Measurements from ENCODE around the gene PRTG. TPM values are rescaled to one million over a fixed set of nuclear protein-coding genes. Genes with fewer than 3 reads are reported as not detected.

The PRTG gene
- total RNA-seq, 1 experiment from 2014 or later = 3.6 TPM

DNA sequence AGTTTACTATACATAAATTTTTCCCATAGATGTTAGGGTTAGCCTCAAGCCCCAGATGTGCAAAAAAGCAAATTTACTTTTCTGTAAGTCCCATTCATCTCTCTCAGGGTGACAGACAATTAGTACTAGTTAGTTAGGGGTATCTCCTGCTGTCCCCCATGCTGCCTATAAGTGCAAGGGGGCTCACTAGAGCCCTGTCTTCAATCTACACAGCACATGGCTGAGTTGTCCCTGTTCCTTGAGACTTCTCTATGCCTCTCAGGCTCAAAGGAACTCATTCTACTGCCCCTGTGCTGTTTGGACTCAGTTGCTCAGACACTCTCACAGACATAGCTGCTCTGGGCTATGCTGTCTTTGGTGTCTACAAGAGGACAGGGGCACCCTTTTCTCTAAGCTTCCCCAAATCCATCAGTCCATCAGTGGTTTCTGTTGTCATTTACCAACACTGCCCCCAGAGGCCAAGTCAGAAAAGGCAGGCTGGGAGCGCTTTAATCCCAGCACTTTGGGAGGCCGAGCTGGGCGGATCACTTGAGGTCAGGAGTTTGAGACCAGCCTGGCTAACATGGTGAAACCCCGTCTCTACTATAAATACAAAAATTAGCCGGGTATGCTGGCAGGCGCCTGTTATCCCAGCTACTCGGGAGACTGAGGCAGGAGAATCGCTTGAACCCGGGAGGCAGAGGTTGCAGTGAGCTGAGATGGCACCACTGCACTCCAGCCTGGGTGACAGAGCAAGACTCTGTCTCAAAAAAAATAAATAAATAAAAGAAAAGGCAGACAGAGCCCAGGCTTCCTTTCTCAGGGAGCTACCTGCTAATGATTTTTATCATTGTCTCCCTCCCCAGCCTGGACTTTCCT is 31.4 kb upstream of the PRTG start:
- H3K9me3 Mint-ChIP-seq = no peaks in the 10 kb centered on the region
- H3K27me3 Mint-ChIP-seq (ENCODE audit: low read depth) = peaks cover 18% of the 10 kb centered on the region
- DNase-seq (ENCODE audit: low spot score) (peak; percentile 84), ATAC-seq (peak; percentile 89)
- TF ChIP-seq, protein P1, sequence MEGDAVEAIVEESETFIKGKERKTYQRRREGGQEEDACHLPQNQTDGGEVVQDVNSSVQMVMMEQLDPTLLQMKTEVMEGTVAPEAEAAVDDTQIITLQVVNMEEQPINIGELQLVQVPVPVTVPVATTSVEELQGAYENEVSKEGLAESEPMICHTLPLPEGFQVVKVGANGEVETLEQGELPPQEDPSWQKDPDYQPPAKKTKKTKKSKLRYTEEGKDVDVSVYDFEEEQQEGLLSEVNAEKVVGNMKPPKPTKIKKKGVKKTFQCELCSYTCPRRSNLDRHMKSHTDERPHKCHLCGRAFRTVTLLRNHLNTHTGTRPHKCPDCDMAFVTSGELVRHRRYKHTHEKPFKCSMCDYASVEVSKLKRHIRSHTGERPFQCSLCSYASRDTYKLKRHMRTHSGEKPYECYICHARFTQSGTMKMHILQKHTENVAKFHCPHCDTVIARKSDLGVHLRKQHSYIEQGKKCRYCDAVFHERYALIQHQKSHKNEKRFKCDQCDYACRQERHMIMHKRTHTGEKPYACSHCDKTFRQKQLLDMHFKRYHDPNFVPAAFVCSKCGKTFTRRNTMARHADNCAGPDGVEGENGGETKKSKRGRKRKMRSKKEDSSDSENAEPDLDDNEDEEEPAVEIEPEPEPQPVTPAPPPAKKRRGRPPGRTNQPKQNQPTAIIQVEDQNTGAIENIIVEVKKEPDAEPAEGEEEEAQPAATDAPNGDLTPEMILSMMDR (IDR thresholded peaks at IDR 0.05) = peak; percentile 83
- no peak for TF ChIP-seq ZNF263 (CRISPR knock-in tag; IDR thresholded peaks at IDR 0.05; ENCODE audit: low read depth)
- H3K4me1 Mint-ChIP-seq = peaks cover 13% of the 10 kb centered on the region
- no peak overlapping the region for H3K27ac Mint-ChIP-seq
- CTCF ChIA-PET = interaction anchor here (0.6 to 3.9 kb wide), 43 partner anchors 9 to 279 kb away, joined by 3 to 29 read pairs (median 6); no protein-coding TSS in a partner anchor
- no peak overlapping the region for H3K4me3 Mint-ChIP-seq
- POLR2A ChIA-PET = no interaction called here
- H3K36me3 Mint-ChIP-seq = no peaks in the 10 kb centered on the region

DNA sequence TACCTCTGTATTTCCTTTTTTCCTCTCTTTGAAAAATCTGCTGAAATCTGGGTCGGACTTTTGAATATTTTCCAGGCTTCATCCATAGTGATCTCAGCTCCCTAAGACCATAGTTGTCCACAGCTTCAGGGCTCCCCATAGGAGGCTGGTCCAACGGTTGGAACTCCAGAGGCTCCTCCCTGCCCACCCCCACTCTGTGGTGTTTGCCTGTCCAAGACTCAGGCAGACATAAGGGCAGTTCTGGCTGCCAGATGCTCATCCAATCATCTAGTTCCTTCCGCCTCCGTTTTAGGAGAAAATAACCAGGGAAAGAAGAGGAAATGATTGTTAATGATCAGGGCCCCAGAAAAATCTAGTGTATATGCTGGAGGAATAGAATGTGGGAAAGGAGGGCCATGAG is 27.9 kb upstream of the PRTG start:
- Mint-ChIP-seq H3K4me1 (peaks cover 13% of the 10 kb centered on the region), H3K9me3 (no peaks in the 10 kb centered on the region), H3K36me3 (no peaks in the 10 kb centered on the region), H3K4me3 (no peak overlapping the region), H3K27ac (no peak overlapping the region), H3K27me3 (ENCODE audit: low read depth) (no peaks in the 10 kb centered on the region)
- DNase-seq (ENCODE audit: low spot score) = no peak
- no peak for ATAC-seq
- POLR2A ChIA-PET = no interaction called here
- CTCF ChIA-PET = interaction anchor here (2.2 kb wide), 1 partner anchor 122 kb away, joined by 5 read pairs; no protein-coding TSS in a partner anchor
- TF ChIP-seq ZNF425 (CRISPR knock-in tag; conservative IDR thresholded peaks at IDR 0.05) (no peak), JUN (CRISPR knock-in tag; IDR thresholded peaks at IDR 0.05) (no peak), NFYB (CRISPR knock-in tag; conservative IDR thresholded peaks at IDR 0.05; ENCODE audit: low read depth) (no peak)
- TF ChIP-seq, protein P2, sequence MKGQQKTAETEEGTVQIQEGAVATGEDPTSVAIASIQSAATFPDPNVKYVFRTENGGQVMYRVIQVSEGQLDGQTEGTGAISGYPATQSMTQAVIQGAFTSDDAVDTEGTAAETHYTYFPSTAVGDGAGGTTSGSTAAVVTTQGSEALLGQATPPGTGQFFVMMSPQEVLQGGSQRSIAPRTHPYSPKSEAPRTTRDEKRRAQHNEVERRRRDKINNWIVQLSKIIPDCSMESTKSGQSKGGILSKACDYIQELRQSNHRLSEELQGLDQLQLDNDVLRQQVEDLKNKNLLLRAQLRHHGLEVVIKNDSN (CRISPR knock-in tag; IDR thresholded peaks at IDR 0.05) = no peak

- Mint-ChIP-seq H3K4me1 (peaks cover 8% of the 10 kb centered on the region), H3K36me3 (no peaks in the 10 kb centered on the region), H3K9me3 (no peaks in the 10 kb centered on the region), H3K27me3 (ENCODE audit: low read depth) (no peaks in the 10 kb centered on the region), H3K27ac (no peak overlapping the region), H3K4me3 (no peak overlapping the region)
- ChIA-PET CTCF (no interaction called here), POLR2A (no interaction called here)
- TF ChIP-seq CDX4 (CRISPR knock-in tag; IDR thresholded peaks at IDR 0.05; ENCODE audit: borderline replicate concordance) (no peak), TCF7 (CRISPR knock-in tag; IDR thresholded peaks at IDR 0.05; ENCODE audit: low read depth) (no peak), MLX (CRISPR knock-in tag; IDR thresholded peaks at IDR 0.05) (no peak), AR (CRISPR knock-in tag; IDR thresholded peaks at IDR 0.05) (no peak)
- TF ChIP-seq, protein P3, sequence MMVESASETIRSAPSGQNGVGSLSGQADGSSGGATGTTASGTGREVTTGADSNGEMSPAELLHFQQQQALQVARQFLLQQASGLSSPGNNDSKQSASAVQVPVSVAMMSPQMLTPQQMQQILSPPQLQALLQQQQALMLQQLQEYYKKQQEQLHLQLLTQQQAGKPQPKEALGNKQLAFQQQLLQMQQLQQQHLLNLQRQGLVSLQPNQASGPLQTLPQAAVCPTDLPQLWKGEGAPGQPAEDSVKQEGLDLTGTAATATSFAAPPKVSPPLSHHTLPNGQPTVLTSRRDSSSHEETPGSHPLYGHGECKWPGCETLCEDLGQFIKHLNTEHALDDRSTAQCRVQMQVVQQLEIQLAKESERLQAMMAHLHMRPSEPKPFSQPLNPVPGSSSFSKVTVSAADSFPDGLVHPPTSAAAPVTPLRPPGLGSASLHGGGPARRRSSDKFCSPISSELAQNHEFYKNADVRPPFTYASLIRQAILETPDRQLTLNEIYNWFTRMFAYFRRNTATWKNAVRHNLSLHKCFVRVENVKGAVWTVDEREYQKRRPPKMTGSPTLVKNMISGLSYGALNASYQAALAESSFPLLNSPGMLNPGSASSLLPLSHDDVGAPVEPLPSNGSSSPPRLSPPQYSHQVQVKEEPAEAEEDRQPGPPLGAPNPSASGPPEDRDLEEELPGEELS (CRISPR knock-in tag; IDR thresholded peaks at IDR 0.05) = no peak
- TF ChIP-seq, protein P4, sequence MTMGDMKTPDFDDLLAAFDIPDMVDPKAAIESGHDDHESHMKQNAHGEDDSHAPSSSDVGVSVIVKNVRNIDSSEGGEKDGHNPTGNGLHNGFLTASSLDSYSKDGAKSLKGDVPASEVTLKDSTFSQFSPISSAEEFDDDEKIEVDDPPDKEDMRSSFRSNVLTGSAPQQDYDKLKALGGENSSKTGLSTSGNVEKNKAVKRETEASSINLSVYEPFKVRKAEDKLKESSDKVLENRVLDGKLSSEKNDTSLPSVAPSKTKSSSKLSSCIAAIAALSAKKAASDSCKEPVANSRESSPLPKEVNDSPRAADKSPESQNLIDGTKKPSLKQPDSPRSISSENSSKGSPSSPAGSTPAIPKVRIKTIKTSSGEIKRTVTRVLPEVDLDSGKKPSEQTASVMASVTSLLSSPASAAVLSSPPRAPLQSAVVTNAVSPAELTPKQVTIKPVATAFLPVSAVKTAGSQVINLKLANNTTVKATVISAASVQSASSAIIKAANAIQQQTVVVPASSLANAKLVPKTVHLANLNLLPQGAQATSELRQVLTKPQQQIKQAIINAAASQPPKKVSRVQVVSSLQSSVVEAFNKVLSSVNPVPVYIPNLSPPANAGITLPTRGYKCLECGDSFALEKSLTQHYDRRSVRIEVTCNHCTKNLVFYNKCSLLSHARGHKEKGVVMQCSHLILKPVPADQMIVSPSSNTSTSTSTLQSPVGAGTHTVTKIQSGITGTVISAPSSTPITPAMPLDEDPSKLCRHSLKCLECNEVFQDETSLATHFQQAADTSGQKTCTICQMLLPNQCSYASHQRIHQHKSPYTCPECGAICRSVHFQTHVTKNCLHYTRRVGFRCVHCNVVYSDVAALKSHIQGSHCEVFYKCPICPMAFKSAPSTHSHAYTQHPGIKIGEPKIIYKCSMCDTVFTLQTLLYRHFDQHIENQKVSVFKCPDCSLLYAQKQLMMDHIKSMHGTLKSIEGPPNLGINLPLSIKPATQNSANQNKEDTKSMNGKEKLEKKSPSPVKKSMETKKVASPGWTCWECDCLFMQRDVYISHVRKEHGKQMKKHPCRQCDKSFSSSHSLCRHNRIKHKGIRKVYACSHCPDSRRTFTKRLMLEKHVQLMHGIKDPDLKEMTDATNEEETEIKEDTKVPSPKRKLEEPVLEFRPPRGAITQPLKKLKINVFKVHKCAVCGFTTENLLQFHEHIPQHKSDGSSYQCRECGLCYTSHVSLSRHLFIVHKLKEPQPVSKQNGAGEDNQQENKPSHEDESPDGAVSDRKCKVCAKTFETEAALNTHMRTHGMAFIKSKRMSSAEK (CRISPR knock-in tag; IDR thresholded peaks at IDR 0.05; ENCODE audit: borderline replicate concordance) = no peak
- DNase-seq (ENCODE audit: low spot score) = no peak
- ATAC-seq = no peak
Measured at GRCh38 chr15:55770261-55770660, 27.3 kb upstream of the PRTG start.

All from WTC11 (cell line).